ENCODE data around the gene VSIG4. TPM values are rescaled to one million over a fixed set of nuclear protein-coding genes. Genes with fewer than 3 reads are reported as not detected.
"Not testable (repeated sequence)": the region's sequence is repeated elsewhere in the genome, so short reads cannot be mapped to it uniquely, and the experiment has no call there.

Gene VSIG4
- total RNA-seq, 1 donor from 2014 or later, result 15.1 TPM

DNA sequence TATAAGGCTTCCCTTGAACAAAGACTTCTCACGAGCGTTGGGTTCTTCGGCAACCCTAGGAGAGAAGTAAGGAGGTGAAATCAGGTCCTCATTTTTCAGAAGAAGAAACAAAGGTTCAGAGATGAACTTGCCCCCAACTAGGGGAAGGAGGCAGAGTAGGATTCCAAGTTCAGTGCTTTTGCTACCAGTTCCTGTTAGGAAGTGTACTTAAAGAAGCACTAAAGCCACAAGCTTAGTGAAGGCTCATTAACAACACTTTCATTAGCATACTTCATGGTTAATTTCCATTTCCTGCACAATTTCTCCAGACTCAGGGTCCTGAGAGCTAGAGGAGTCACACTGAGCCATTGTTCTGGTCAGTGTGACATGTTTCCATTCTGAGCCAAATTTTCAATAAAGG, 52.1 kb downstream of the VSIG4 start:
- no peak for FAIRE-seq
- DNase-seq (ENCODE audit: low spot score in 2 of 2), result no peak

GRCh38 chrX:65985922-65986588, 53.8 kb downstream of the VSIG4 start:
- FAIRE-seq, result no peak

DNA sequence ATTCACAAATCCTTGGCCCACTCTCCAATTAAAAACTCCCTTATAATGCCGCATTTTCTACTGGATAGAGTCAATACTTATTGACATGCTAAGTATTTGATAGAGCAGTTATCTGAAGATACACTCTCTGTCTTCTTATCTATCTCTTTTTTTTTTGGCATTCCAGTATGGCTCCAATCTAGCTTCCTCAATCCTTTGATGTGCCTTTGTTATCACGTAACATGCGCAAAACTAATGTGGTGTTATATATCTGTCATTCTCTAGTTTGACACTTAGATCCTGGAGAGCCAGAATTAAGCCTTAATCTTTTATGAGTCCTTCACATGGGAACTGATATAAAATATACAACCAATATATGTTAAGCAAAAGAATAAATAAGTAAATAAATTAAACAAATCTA, 54.7 kb downstream of the VSIG4 start:
- no peak for DNase-seq (ENCODE audit: low spot score in 2 of 2)
- no peak for FAIRE-seq

More at GRCh38 chrX:65985922-65986588, 53.8 kb downstream of the VSIG4 start:
- DNase-seq (ENCODE audit: low spot score in 2 of 2), result peak in 1 of 2 donors; percentile 4

GRCh38 chrX:65977161-65977560, 62.7 kb downstream of the VSIG4 start:
- DNase-seq (ENCODE audit: low spot score in 2 of 2); FAIRE-seq: not testable (repeated sequence)

DNA sequence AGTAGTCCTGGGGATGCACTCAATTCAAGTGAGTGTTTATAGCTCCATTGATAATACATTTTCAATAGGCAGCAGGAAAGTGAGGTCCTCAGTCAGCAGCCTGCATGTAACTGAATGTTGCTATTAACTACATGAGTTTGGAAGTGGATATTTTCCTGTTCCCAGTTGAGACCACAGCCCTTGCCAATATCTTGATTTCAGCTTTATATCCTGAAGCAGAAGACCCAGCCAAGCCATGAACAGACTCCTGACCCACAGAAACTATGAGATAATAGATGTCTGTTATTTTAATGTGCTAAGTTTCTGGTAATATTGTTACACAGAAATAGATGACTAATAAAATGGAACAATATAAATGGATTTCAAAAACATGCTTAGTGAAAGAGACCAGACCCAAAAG, 63.7 kb downstream of the VSIG4 start:
- FAIRE-seq (no peak), DNase-seq (ENCODE audit: low spot score in 2 of 2) (no peak)

DNA sequence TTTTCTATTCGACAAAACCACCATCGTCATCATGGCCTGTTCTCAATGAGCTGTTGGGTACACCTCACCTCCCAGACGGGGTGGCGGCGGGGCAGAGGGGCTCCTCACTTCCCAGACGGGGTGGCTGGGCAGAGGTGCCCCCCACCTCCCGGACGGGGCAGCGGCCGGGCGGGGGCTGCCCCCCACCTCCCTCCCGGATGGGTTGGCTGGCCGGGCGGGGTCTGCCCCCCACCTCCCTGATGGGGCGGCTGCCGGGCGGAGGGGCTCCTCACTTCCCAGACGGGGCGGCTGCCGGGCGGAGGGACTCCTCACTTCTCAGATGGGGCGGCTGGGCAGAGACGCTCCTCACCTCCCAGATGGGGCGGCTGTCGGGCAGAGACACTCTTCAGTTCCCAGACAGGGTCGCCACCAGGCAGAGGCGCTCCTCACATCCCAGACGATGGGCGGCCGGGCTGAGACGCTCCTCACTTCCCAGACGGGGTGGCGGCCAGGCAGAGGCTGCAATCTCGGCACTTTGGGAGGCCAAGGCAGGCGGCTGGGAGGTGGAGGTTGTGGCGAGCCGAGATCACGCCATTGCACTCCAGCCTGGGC, 64.6 kb downstream of the VSIG4 start:
- not testable (repeated sequence) for DNase-seq (ENCODE audit: low spot score in 2 of 2); FAIRE-seq

Other genes starting within 250 kb of the VSIG4 start
- 3.3 TPM for gene HEPH, start 124.2 kb upstream of the VSIG4 start, total RNA-seq

All from frontal cortex (tissue), 4 donors.